HG03565 (cell line): ENCODE results near the gene ZBTB45.
A peak's percentile ranks its signal among the peaks of the same experiment; 100 is the strongest.
"Not testable (repeated sequence)": the region's sequence is repeated elsewhere in the genome, so short reads cannot be mapped to it uniquely, and the experiment has no call there.

Source experiments
- ATAC-seq: cut with Tn5 transposase; IDR thresholded peaks from one replicate; pipeline ENCODE4 v1.9.1; 2021; ENCODE audit warnings: mild to moderate bottlenecking, moderate library complexity; ENCODE audit not compliant: unreplicated experiment

Gene ZBTB45

GRCh38 chr19:58477130-58477529, 42.5 kb downstream of the ZBTB45 start:
- ATAC-seq: no peak

DNA sequence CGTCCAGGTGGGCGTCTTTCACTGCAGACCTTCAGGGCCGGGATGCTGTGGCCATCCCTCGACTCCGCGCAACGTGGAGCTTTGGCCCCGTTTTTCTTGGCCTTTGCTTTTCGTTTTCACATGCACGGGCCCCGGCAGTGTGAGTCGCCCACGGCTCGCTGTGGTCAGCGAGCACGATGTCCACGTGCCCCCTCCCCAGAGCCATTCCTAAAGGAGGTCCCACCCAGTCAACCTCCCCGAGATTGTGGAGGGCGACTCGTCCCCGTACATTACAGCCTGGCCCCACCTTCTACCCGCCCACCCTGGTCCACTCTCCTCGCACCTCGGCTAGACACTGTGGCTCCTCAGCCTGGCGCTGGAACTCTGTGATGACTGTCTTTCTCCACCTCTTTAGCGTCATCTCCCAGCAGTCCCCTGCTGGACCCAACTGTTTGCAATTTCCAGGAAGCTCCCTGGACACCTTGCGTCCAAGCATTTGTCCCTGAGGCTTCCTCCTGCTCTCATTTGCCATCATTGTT, 43.1 kb downstream of the ZBTB45 start:
- no peak for ATAC-seq

DNA sequence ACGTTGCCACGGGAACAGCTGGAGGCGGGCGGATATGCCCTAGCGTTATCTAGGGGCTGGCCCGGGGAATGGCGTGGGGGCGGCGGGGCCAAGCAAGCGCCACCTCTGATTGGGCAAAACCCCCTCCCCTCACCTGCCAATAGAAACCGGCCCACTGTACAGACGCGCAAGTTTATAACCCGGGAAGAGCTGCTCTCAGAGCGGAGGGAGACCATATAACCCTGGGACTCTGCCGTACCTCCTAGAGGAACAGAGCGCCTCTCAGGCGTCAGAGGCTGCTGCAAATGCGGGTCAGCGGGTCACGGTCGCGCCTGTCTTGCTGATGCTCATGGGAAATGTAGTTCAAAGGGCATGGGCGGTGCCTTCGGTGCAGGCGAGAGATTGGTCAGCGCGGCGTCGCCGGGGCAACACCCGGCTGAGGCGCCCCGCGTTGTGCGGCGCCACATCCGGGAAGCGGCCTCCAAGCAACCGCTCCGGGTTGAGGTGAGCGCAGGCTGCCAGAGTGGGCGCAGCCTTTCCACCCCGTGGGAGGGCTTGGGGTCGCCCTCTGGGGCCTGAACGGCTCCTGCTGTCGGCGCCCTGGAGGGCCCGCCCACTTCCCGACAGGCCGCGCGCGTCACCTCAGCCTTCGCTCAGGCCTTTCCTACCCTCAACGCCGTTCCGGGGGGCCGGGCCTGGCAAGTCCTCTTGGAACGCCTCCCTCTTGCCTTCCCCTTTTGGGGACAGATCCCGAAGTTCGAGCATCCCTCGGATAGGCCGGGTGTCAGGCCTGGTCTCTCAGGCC, 43.7 kb downstream of the ZBTB45 start, which contains the start of gene ZNF446:
Gene ZNF446 (plus strand): TSS at position 639 of the 784 bp plus-strand sequence. CDS start 867 bp downstream, outside the sequence.
- peak; percentile 67 for ATAC-seq

- no peak for ATAC-seq
These were observed 44.5 kb downstream of the ZBTB45 start for GRCh38 chr19:58474997-58475713.

DNA sequence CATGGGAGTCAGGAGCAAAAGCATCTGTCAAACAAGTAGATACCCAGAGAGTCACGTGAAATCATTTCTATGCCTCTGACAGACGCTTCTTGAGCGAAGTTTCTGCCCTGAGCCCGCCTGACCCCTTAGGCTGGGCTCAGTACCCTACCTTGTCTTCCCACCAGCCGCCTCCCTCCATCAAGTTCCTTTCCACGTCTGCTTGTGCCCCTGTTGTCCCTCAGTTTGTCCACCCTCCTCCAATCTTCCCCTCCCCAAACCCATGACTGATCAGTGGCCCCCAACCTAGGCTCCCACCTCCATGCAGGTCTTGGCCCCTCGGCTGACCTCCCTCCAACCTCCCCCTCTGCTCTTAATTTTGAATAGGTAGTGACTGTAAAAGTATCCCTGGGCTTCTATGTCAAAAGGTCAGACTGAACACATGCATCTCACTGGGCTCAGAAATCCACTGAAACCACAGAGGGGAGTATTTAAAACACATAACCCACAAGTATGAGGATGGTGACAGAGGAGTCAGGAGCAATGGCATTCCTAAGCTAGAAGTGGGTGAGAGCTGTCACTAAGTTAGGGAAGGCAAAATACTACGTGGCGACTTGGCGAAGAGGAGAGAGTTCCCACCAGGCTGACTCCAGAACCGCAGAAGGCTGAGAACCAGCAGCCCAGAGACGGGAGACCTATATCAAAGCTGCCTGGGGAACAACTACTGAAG, 45.2 kb downstream of the ZBTB45 start:
- no peak for ATAC-seq

GRCh38 chr19:58473775-58474174, 45.8 kb downstream of the ZBTB45 start:
- no peak for ATAC-seq

DNA sequence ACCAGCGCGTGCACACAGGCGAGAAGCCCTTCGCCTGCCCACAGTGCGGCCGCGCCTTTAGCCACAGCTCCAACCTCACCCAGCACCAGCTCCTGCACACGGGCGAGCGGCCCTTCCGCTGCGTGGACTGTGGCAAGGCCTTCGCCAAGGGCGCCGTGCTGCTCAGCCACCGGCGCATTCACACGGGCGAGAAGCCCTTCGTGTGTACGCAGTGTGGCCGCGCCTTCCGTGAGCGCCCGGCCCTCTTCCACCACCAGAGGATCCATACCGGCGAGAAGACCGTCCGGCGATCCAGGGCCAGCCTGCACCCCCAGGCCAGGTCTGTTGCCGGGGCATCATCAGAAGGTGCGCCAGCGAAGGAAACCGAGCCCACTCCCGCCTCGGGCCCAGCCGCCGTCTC, 47.9 kb downstream of the ZBTB45 start:
- ATAC-seq: no peak

DNA sequence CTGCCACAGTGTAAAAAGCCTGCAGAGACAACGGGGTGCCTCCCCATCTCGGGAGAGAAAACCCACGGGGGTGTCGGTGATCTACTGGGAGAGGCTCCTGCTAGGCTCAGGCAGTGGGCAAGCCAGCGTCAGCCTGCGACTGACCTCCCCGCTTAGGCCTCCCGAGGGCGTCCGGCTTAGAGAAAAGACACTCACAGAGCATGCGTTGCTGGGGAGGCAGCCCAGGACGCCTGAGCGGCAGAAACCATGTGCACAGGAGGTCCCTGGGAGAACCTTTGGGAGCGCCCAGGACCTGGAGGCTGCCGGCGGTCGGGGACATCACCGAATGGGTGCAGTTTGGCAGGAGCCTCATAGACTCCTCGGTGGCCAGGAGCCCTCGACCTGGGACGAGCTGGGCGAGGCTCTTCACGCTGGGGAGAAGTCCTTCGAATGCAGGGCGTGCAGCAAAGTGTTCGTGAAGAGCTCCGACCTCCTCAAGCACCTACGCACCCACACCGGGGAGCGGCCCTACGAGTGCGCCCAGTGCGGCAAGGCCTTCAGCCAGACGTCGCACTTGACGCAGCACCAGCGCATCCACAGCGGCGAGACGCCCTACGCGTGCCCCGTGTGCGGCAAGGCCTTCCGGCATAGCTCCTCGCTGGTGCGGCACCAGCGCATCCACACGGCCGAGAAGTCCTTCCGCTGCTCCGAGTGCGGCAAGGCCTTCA, 48.6 kb downstream of the ZBTB45 start:
- ATAC-seq: not testable (repeated sequence)

DNA sequence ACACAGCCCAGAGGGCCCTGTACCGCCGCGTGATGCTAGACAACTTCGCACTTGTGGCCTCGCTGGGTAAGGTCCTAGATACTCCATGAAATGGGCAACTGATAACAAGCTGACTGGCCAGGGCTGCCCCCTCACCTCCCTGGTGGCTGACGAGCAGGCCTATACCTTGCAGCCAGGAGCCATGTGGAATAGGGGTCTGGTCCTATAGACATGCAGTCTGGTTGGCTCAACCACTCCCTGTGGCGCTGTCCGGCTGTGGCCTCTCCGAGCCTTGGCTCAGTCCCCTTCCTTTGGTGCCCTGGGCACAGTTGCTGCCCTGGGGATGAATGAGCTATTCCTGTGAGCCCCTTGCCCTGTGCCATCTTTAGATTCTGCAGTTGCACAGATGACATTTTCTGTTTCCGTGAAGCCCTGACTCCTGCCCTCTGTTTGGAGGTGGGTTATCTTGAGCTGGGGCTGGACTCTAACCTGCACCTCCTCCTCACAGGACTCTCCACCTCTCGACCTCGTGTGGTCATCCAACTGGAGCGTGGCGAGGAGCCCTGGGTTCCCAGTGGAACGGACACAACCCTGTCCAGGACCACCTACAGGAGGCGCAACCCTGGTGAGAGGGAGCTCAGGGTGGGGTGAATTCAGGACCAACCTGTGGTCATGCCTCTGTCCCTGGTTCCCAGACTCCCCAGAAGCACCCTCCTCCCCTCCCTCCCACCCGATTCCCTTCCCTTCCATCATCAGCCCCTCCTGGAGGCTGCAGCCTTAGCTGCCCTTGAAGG, 50.2 kb downstream of the ZBTB45 start:
- no peak for ATAC-seq

GRCh38 chr19:58468216-58468839, 51.3 kb downstream of the ZBTB45 start:
- no peak for ATAC-seq

GRCh38 chr19:58466760-58467589, 52.6 kb downstream of the ZBTB45 start, which contains the start of gene ZNF324:
Gene ZNF324 (plus strand): TSS chr19:58467080. CDS start chr19:58469186, 2,106 bp downstream.
- ATAC-seq: peak; percentile 90

- no peak for ATAC-seq
These were observed 53.4 kb downstream of the ZBTB45 start for GRCh38 chr19:58466089-58466759.
